Kidney glomerular epithelial cell (primary cell): Measurements from ENCODE around the gene SCGN.
A peak's percentile ranks its signal among the peaks of the same experiment; 100 is the strongest.

Experiments
- DNase-seq: peaks from one replicate; lab custom pipeline; 2025; lab: John Stamatoyannopoulos, UW

Gene SCGN

GRCh38 chr6:25685896-25686295 is 33.9 kb downstream of the SCGN start:
- no peak for DNase-seq

- DNase-seq: no peak
Observed at GRCh38 chr6:25686856-25687255, 34.8 kb downstream of the SCGN start.

GRCh38 chr6:25689966-25690365 is 38.0 kb downstream of the SCGN start:
- no peak for DNase-seq

GRCh38 chr6:25691894-25692293 is 39.9 kb downstream of the SCGN start:
- DNase-seq: no peak

GRCh38 chr6:25692472-25692871 is 40.5 kb downstream of the SCGN start:
- peak; percentile 42 for DNase-seq

- no peak for DNase-seq
Observed at GRCh38 chr6:25694366-25694765, 42.4 kb downstream of the SCGN start.

- DNase-seq: no peak
Observed at GRCh38 chr6:25695671-25696070, 43.7 kb downstream of the SCGN start.

GRCh38 chr6:25697537-25698340 is 45.7 kb downstream of the SCGN start:
- no peak for DNase-seq

- DNase-seq: no peak
Observed at GRCh38 chr6:25698631-25699030, 46.6 kb downstream of the SCGN start.

GRCh38 chr6:25699649-25700048 is 47.6 kb downstream of the SCGN start:
- DNase-seq: no peak

GRCh38 chr6:25700761-25701160 is 48.7 kb downstream of the SCGN start:
- DNase-seq: no peak

- no peak for DNase-seq
Observed at GRCh38 chr6:25701807-25702206, 49.8 kb downstream of the SCGN start.

GRCh38 chr6:25703005-25703404 is 51.0 kb downstream of the SCGN start:
- DNase-seq: no peak

- DNase-seq: no peak
Observed at GRCh38 chr6:25704001-25704400, 52.0 kb downstream of the SCGN start.

GRCh38 chr6:25706314-25707014 is 54.4 kb downstream of the SCGN start:
- DNase-seq: no peak

GRCh38 chr6:25709761-25710160 is 57.7 kb downstream of the SCGN start:
- DNase-seq: no peak

GRCh38 chr6:25710287-25710686 is 58.3 kb downstream of the SCGN start:
- no peak for DNase-seq

GRCh38 chr6:25713824-25714223 is 61.8 kb downstream of the SCGN start:
- no peak for DNase-seq

GRCh38 chr6:25714765-25715164 is 62.8 kb downstream of the SCGN start:
- no peak for DNase-seq

- no peak for DNase-seq
Observed at GRCh38 chr6:25715794-25716193, 63.8 kb downstream of the SCGN start.

GRCh38 chr6:25717866-25718740 is 66.1 kb downstream of the SCGN start:
- peak; percentile 54 for DNase-seq

GRCh38 chr6:25726122-25726911 is 74.3 kb downstream of the SCGN start:
- no peak for DNase-seq
